Measurements from ENCODE around the gene ANO6. TPM values are rescaled to one million over a fixed set of nuclear protein-coding genes. Genes with fewer than 3 reads are reported as not detected.

Gene ANO6
- total RNA-seq, 1 donor from 2014 or later: 46.6 TPM

DNA sequence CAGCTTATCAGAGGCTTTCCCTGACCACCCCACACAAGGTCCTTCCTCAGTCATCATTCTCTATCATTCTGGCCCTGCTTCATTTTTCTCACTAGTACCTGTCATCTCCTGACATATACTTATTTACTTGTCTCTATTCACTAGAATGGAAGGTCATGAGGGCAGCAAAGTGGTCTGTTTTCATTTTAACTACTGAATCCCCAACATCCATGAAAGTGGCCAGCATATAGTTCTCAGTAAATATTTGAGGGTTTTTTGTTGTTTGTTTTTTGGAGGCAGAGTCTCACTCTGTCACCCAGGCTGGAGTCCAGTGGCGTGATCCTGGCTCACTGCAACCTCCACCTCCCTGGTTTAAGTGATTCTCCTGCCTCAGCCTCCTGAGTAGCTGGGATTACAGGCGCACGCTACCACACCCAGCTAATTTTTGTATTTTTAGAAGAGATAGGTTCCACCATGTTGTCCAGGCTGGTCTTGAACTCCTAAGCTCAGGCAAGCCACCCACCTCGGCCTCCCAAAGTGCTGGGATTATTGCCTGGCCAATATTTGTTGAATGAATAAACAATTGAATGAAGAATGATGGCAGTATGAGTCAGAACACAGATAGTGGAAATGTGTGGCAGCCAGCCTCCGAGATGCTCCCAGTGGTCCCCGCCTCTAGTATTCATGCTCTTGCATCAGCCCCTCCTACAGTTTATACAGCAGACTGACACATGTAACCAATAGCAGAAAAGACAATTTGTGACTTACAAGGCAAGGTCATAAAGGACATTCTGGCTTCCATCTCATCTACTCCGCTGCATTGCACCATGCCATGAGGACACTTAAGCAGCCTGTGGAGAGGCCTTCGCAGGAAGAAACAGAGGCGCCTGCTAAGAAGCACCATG lies 7.0 kb upstream of the ANO6 start:
- ATAC-seq (ENCODE audit: poor library complexity) (no peak), DNase-seq (no peak)
- intact Hi-C loops (cut with DNase I): no loop called here

DNA sequence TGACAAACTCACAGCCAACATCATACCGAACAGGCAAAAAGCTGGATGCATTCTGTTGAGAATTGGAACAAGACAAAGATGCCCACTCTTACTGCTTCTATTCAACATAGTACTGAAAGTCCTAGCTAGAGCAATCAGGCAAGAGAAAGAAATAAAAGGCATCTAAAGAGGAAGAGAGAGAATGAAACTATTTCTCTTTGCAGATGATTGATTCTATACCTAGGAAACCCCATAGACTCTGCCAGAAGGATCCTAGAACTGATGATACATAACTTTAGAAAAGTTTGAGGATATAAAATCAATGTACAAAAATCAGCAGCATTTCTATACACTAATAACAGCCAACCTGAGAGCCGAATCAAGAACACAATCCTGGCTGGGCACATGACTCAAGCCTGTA lies 6.1 kb upstream of the ANO6 start:
- no peak for ATAC-seq (ENCODE audit: poor library complexity)
- intact Hi-C loops (cut with DNase I): loop anchor here (10.0 kb wide), 1 partner anchor 145 kb away; no protein-coding TSS in a partner anchor
- no peak for DNase-seq

GRCh38 chr12:45212064-45212463 lies 3.8 kb upstream of the ANO6 start:
- intact Hi-C loops (cut with DNase I): loop anchor here (10.0 kb wide), 1 partner anchor 143 kb away; no protein-coding TSS in a partner anchor
- DNase-seq (no peak), ATAC-seq (ENCODE audit: poor library complexity) (no peak)

GRCh38 chr12:45213107-45213506 lies 2.8 kb upstream of the ANO6 start:
- intact Hi-C loops (cut with DNase I): loop anchor here (10.0 kb wide), 1 partner anchor 142 kb away; no protein-coding TSS in a partner anchor
- ATAC-seq (ENCODE audit: poor library complexity) (no peak), DNase-seq (no peak)

DNA sequence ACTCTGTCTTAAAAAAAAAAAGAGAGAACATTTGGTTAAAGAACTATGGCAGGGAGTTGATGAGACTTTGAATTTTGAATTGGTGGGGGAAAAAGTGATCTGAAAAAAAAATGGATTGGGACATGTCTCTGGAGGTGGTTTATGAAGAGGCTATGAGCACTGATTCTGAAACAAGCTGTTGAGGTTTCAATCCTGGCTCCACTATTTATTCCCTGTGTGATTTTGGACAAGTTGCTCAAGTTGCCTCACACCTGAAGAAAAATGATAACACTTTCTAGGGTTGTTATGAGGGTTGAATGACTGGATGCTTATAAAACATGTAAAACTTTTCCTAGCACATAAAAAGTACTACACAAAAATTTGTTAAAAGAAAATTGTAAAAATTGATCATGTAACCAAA lies 1.8 kb upstream of the ANO6 start:
- DNase-seq: no peak
- intact Hi-C loops (cut with DNase I): loop anchor here (10.0 kb wide), 1 partner anchor 141 kb away; no protein-coding TSS in a partner anchor
- ATAC-seq (ENCODE audit: poor library complexity): no peak

DNA sequence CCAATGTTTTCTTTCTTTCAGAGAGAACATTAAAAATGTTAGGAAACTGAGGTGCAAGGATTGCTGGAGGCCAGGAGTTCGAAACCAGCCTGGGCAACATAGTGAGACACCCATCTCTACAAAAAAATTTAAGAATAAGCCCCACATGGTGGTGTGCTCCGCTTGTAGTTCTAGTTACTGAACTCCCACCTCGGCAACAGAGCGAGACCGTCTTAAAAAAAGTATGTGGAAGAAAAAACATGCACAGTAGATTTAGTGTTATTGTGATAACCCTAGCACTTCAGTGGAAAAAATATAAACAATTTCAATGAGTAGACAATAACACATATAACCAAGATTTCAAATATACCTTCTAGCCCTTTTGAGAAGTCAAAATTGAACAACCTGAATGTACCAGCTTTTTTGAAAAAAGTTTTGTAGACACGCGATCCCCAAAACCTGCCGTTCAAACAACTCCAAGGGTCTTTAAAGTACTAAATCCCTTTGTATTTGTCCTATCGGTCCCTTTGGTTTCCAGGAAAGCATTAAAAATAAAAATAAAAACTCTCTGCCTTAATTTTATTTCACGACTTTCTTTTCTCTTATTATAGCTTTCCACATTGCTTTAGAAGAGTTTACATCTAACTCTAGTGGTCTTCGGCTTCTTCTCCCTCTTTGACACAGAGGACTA lies 1.0 kb upstream of the ANO6 start:
- DNase-seq (no peak), ATAC-seq (ENCODE audit: poor library complexity) (no peak)
- intact Hi-C loops (cut with DNase I): loop anchor here (10.0 kb wide), 1 partner anchor 140 kb away; no protein-coding TSS in a partner anchor

- ATAC-seq (ENCODE audit: poor library complexity): peak; percentile 82
- intact Hi-C loops (cut with DNase I): loop anchor here (10.0 kb wide), 1 partner anchor 138 kb away; no protein-coding TSS in a partner anchor
- DNase-seq: peak; percentile 67
These were observed 511 bp downstream of the ANO6 start for GRCh38 chr12:45216230-45216982.

GRCh38 chr12:45216983-45217485 lies 1.1 kb downstream of the ANO6 start:
- DNase-seq: no peak

DNA sequence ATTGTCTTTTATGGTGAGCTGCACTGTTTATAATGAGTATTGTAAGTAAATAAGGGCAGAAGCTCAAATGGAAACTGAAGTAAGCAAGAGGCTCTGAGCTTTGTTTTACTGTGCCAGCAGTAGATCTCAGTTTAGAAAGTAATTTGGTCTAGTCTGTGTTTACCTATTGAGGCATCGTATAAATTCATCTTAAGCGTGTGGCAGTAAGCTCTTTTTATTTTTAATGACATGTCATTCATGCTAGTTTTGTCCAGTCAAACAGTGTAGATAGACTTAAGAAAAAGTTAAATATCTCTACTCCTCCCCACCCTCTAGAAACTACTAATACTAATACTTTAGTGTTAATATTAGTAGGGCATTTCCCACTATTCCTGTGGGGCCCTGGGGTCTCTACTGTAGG lies 2.0 kb downstream of the ANO6 start:
- DNase-seq: no peak
- ATAC-seq (ENCODE audit: poor library complexity): no peak
- intact Hi-C loops (cut with DNase I): loop anchor here (10.0 kb wide), 1 partner anchor 137 kb away; no protein-coding TSS in a partner anchor

More at GRCh38 chr12:45216983-45217485, 1.1 kb downstream of the ANO6 start:
- ATAC-seq (ENCODE audit: poor library complexity): no peak
- intact Hi-C loops (cut with DNase I): loop anchor here (10.0 kb wide), 1 partner anchor 138 kb away; no protein-coding TSS in a partner anchor

DNA sequence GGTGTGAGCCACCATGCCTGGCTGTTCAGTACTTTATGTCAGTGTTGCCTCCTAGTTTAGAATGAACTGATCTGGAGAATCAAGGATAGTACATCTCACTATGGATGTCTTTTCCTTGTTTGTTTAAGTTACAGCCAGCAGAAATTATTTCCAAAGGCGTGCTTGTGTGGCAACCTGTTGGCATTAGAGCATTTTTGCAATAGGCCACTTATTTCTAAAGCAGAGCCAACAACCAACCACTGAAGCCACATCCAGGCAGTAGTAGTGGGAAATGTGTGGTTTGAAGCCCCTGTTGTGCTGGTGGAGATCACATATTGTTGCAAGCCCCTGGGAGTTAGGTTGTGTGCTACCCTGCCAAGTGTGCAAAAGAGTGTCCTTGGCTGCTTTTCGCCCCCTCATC lies 3.7 kb downstream of the ANO6 start:
- intact Hi-C loops (cut with DNase I): loop anchor here (10.0 kb wide), 1 partner anchor 135 kb away; no protein-coding TSS in a partner anchor

GRCh38 chr12:45220363-45220931 lies 4.6 kb downstream of the ANO6 start:
- DNase-seq: no peak
- ATAC-seq (ENCODE audit: poor library complexity): no peak
- intact Hi-C loops (cut with DNase I): no loop called here

More for the DNA sequence above, 3.7 kb downstream of the ANO6 start:
- DNase-seq (no peak), ATAC-seq (ENCODE audit: poor library complexity) (no peak)

- intact Hi-C loops (cut with DNase I): no loop called here
- DNase-seq (no peak), ATAC-seq (ENCODE audit: poor library complexity) (no peak)
These were observed 5.1 kb downstream of the ANO6 start for GRCh38 chr12:45220969-45221368.

GRCh38 chr12:45223868-45224267 lies 8.0 kb downstream of the ANO6 start:
- ATAC-seq (ENCODE audit: poor library complexity) (no peak), DNase-seq (no peak)
- intact Hi-C loops (cut with DNase I): no loop called here

- intact Hi-C loops (cut with DNase I): no loop called here
- ATAC-seq (ENCODE audit: poor library complexity) (no peak), DNase-seq (no peak)
These were observed 8.4 kb downstream of the ANO6 start for GRCh38 chr12:45224311-45224710.

- intact Hi-C loops (cut with DNase I): no loop called here
- ATAC-seq (ENCODE audit: poor library complexity) (no peak), DNase-seq (no peak)
These were observed 10.1 kb downstream of the ANO6 start for GRCh38 chr12:45226021-45226420.

- DNase-seq (no peak), ATAC-seq (ENCODE audit: poor library complexity) (no peak)
- intact Hi-C loops (cut with DNase I): no loop called here
These were observed 11.6 kb downstream of the ANO6 start for GRCh38 chr12:45227316-45228067.

DNA sequence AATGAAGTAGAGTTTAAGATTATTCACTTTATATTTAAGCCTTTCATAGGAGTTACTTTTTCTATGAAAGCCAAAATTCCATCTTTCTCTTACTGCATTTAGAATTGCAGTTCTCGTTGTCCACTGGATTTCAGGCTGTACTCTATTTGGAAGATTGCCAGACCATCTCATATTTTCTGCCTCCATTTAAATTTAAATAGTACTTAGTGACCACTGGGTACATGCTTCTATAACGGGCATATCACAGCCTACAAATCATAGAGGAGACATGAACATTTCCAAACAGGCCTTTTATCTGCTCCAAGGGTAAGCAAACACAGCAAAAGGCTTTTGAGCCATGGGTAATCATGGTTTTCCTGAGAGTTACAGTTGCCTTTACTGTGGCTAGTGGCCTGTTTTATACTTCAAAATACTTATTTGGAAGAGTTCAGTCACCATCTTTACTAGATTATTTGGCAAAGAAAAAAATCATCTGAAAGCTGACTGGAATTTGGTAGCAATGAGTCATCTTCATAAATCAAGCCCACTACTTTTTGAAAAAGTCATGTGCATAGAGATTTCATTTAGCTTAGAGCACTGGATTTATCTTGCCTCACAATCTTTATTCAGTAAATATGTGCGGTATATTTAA lies 15.7 kb downstream of the ANO6 start:
- ATAC-seq (ENCODE audit: poor library complexity) (no peak), DNase-seq (no peak)
- intact Hi-C loops (cut with DNase I): no loop called here
